ENCODE measurements around the gene APBA2.
A peak's percentile ranks its signal among the peaks of the same experiment; 100 is the strongest.

The APBA2 gene

DNA sequence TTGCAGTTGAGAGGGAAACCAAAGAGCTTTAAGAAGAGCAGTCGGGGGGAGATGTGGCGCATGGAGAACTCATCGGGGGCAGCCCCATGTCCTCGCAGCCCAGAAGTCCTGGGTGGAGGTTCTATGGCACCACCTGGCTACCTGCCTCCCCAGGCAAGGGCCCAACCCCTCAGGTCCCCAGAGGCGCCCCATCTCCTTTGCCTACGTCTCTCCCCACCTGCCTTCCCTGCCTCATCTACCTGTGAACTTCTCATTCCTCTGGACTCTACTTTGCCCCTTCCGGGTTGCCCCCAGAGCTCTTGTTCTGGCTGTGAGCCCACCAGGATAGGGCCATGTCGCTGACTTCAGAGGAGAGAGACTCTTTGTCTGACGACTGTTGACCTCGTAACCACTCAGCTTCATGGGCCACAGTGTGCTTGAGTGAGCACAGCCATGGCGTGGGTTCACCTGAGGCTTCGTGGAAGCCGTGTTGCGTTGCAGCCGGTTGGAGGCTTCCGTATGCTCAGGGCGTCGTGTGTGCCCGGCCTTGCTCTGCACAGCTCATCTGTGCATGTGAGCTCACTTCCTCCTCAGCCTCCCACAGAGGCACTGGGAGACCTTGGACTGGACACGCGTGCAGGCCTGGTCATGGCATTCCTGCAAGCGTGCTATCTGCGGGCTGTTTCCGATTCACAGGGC lies 13.4 kb downstream of the APBA2 start:
- in situ Hi-C loops (cut with HindIII; ENCODE audit: low sequenced_read_pairs), result no loop called here
- no peak overlapping the region for H3K4me3 ChIP-seq (ENCODE audit: low read depth, low read length)
- no peak for DNase-seq (ENCODE audit: low read depth)
- TF ChIP-seq, protein P1, sequence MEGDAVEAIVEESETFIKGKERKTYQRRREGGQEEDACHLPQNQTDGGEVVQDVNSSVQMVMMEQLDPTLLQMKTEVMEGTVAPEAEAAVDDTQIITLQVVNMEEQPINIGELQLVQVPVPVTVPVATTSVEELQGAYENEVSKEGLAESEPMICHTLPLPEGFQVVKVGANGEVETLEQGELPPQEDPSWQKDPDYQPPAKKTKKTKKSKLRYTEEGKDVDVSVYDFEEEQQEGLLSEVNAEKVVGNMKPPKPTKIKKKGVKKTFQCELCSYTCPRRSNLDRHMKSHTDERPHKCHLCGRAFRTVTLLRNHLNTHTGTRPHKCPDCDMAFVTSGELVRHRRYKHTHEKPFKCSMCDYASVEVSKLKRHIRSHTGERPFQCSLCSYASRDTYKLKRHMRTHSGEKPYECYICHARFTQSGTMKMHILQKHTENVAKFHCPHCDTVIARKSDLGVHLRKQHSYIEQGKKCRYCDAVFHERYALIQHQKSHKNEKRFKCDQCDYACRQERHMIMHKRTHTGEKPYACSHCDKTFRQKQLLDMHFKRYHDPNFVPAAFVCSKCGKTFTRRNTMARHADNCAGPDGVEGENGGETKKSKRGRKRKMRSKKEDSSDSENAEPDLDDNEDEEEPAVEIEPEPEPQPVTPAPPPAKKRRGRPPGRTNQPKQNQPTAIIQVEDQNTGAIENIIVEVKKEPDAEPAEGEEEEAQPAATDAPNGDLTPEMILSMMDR (IDR thresholded peaks at IDR 0.05; ENCODE audit: low read depth, low read length, missing control alignments), result no peak

DNA sequence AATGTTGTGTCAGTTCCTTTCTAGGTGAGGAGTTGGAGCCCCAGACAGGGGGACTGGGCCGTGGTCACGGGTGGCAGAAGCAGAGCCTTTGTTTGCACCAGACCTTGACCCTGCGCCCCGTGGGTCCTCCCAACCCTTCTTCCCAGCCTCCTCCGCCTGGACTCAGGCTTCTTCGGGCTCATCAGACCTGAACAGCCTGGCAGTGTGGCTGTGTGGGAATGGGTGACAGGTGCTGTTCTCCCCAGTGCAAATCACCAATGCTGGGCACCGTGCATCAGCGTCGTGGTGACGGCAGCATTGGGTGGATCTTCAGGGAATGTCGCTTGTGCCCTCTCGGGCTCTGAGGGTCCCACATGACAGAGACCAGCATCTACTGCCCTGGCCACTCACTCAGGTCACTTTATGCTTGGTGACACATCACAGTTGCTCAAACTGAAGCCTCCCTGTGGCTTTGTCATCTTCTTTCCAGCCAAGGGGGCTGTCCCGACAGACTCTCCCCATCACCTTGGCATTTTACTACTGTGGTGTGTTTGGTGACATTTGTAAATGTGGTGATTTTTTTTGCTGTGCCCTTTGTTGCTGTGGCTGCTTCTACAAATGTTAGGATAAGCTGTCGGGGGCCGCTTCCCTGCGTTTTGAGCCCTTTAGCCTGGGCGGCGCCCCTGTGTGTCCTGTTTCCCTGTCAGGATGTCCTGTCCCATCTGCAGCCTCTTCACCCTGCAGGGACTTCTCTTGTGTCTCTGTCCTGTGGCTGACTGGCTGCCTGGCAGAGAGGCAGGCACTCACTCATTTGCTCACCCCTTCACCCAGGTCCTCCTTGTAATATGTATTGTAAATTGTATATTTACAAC lies 14.5 kb downstream of the APBA2 start:
- DNase-seq (ENCODE audit: low read depth), result no peak
- in situ Hi-C loops (cut with HindIII; ENCODE audit: low sequenced_read_pairs), result no loop called here
- H3K4me3 ChIP-seq (ENCODE audit: low read depth, low read length), result no peak overlapping the region
- TF ChIP-seq, protein P1 (IDR thresholded peaks at IDR 0.05; ENCODE audit: low read depth, low read length, missing control alignments), result no peak

DNA sequence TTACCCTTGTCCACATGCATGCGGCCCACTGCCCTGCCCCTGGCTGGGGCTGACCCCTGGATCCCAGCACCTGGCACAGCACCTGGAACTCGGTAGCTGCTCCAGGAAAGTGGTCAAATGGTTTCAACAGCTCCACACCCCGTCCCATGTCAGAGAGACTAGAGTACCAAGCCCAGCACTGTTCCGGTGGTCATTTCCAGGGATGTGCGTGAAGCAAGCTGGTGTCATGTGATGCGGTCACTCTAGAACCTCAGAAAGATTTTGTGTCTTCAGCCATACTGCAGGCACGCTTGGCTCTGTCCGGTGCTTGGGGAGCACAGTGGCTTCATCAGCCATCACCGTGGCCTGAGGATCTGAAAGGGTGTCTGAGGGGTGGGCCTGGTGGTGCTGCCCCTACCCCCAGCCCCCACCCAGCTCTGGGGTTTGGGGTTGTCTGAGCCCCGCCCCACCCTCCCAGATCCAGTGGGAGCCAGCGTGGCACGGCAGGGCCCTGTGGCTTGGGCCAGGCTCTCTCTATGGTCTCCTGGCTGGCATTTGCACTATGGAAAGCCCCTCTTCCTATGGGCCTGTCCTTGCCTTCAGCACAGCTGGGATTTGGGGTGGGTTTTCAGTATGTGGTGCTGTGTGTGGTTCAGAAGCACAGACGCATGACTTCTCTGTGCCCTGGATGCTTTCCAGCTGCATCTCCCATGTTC lies 15.3 kb downstream of the APBA2 start:
- DNase-seq (ENCODE audit: low read depth), result no peak
- H3K4me3 ChIP-seq (ENCODE audit: low read depth, low read length), result no peak overlapping the region
- TF ChIP-seq, protein P1 (IDR thresholded peaks at IDR 0.05; ENCODE audit: low read depth, low read length, missing control alignments), result no peak
- in situ Hi-C loops (cut with HindIII; ENCODE audit: low sequenced_read_pairs), result no loop called here

DNA sequence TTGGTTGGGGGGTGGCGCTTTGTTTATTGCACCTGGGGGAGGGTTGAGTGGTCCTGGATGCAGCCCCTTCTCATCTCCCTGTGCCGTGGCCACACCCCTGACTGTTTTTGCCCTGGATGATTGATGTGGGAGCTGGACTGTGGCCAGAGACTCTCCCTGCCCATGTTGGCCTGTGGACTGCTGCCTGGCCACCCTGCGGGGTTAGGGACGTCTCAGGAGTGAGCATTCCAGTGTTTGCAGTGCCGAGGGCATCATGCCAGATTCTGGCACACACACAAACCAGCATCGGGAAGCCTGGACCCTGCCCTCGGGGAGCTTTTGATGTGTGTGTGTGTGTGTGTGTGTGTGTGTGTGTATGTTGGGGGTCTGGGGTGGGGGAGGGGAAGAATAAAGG lies 15.8 kb downstream of the APBA2 start:
- in situ Hi-C loops (cut with HindIII; ENCODE audit: low sequenced_read_pairs), result no loop called here
- DNase-seq (ENCODE audit: low read depth), result no peak

DNA sequence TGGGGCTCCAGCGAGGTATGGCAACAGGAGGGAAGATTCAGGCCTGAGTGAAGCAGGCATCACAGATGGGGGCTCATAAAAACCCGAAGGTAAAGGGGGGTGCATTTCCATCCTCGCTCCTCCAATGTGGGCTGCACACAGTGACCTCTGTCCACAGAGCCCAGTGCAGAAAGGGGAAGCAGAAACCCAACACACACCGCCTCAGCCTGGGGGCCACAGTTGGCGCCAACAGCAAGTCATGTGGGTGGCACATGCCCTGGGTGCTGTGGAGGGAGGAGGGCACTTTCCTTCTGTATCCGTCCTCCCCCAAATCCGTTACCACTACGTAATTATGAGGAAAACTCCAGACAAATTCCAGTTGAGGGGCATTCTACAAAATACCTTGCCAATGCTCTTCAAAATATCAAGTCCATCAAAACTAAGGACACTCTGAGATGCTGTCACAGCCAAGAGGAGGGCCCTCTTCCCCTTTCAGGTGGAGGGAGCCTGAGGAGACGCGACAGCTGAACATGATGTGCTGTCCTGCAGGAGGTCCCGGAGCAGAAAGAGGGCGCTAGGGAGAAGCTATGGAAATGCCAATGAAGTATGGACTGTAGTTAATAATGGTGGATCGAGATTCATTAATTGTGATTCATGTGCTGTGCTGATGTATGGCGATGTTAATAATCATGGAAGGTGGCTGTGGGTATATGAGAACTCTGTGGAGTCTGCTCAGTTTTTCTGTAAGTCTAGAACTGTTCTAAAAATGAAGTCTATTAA lies 16.4 kb downstream of the APBA2 start:
- TF ChIP-seq, protein P1 (IDR thresholded peaks at IDR 0.05; ENCODE audit: low read depth, low read length, missing control alignments), result peak; percentile 32
- no peak for DNase-seq (ENCODE audit: low read depth)
- no peak overlapping the region for H3K4me3 ChIP-seq (ENCODE audit: low read depth, low read length)
- in situ Hi-C loops (cut with HindIII; ENCODE audit: low sequenced_read_pairs), result no loop called here

More for the DNA sequence above, 15.8 kb downstream of the APBA2 start:
- no peak overlapping the region for H3K4me3 ChIP-seq (ENCODE audit: low read depth, low read length)
- TF ChIP-seq, protein P1 (IDR thresholded peaks at IDR 0.05; ENCODE audit: low read depth, low read length, missing control alignments), result no peak

DNA sequence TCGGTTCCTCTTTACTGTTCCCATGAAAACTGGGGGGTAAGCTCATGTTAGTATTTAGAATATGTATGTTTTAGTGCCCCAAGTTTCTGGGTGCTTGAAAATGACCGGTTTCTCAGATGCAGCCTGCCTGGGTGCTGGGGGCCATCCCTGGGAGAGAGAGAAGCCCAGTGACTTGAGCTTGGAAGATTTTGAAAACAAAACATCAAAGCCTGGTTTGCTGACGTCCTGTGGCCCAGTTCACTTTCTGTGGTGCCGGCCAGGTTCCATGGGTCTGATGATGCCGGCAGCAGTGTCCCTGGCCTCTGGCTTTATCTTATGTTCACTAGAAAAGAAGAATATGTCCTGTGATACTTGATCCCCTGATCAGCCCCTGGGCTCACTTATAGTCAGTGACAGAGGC lies 17.1 kb downstream of the APBA2 start:
- no peak overlapping the region for H3K4me3 ChIP-seq (ENCODE audit: low read depth, low read length)
- in situ Hi-C loops (cut with HindIII; ENCODE audit: low sequenced_read_pairs), result no loop called here
- TF ChIP-seq, protein P1 (IDR thresholded peaks at IDR 0.05; ENCODE audit: low read depth, low read length, missing control alignments), result no peak
- no peak for DNase-seq (ENCODE audit: low read depth)
